Fibroblast of peridontal ligament (primary cell): Measurements from ENCODE around the gene FRMD4A.

Experiments
- DNase-seq: peaks from one replicate; pipeline ENCODE4 v3.0.0-alpha.2; 2010; ENCODE audit errors: extremely low read depth

Gene FRMD4A

DNA sequence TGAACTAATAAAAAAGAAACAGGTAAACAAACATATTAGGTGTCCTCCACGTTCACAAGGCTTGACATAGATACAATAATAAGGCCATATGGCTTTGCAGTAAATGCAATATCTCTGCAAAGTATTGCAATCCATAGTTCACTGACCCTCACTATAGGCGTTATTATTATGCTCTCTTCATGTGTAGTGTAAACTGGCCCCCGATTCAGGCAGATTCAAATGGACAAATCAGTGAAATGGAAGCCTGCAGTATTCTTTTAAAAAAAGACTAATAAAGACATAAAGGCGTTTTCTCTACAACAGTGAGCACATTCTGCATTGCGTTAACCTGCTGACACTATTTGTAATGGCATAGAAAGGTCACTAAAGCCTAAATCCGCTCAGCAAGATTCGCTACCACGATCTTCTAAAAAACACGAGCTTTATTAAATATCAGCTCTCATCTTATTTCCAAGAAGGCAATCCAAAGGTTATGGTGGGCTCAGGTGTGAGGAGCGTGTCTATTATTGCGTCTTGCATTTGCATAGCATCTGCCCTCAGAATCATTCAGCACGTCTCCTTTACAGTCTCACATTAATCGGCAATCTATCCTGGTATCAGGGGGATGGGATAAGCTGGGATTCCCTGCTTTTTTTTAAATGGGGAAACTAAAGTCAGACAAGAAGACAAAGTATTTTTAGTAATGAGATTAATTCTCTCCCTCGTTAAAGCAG, 36.2 kb downstream of the FRMD4A start:
- DNase-seq = no peak

DNA sequence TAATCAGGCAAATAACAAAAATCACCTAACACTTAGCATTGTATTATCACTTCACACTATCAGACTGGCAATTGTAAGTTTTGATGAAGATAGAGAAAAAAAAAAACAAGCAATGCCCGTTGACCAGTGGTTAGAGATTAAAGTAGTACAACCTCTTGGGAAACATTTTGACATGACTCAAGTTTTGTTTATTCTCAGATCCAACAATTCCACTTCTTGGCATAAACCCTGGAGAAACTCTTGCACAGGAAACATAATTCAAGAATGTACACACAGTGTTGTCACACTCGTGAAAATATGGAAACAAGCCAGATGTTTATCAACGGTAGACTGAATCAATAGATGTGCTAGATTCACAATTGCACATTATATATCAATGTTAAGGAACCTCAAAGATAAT, 37.2 kb downstream of the FRMD4A start:
- DNase-seq = peak; percentile 65

- no peak for DNase-seq
These were observed 39.4 kb downstream of the FRMD4A start for GRCh38 chr10:14291296-14291695.

DNA sequence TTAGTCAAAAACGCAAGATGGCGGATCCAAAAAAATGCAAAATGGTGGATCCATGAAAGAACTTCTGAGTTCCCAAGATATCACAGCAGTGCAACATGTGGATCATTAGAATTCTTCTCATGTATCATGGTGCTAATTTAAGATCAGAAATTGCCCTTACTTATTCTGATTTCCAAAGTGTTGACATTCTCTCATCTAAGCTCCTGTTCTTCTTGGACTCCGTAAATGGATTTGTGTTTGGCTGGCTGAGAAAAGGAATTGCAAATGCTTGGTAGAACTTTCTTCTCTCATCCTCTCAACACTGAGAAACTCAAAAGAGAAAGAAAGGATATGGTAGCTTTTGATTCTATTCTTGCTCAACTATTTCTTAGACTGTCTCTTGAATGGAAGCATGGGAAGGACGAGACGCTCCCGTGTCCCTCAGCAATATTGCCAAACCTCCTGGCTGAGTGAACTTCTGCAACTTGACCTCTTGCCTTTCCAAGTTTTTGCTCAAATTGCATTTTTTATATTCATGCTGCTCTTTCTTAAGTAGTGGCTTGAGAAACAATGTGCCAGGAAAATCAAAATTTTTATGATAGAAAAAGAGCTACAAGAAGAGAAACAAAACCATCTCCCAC, 44.7 kb downstream of the FRMD4A start:
- no peak for DNase-seq

- no peak for DNase-seq
These were observed 48.4 kb downstream of the FRMD4A start for GRCh38 chr10:14282276-14282675.

DNA sequence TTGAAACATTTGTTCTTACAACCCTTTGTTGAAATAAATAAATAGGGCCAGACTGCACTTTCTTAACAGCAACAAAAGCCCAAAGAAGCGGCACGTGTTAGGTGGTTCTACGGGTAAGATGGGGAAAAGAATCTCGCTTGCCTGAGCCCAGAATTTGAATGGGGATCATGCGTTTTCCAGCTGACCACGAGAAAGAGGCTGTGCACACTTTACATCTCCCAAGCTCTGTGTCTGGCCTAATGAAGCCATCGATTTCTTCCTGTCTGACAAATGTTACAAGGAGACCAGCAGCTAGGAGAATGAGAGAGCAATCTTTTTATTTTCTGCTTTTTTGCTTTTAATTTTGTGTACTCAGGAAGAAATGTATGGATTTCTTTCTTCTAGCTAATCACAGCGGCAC, 52.2 kb downstream of the FRMD4A start:
- no peak for DNase-seq

DNA sequence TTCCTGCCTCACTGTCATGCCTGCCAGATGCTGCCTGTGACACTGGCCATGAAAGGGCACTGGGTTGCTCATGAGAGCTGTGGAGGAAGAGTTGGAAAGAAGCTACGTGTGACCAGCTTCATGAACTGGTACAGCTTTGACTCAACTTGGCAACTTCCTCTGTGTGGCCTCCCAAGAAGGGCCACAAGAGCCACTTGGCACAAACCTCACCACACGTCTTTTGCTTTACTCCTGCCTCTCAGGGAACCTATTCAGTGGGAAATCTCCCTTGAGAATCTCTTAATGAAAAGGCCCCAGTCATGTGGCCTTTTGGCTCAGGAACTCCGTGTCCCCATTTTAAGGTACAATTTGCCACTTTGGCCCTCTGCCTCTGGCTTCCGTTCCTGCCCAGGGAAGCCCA, 54.5 kb downstream of the FRMD4A start:
- no peak for DNase-seq

GRCh38 chr10:14271621-14272020, 59.1 kb downstream of the FRMD4A start:
- no peak for DNase-seq

DNA sequence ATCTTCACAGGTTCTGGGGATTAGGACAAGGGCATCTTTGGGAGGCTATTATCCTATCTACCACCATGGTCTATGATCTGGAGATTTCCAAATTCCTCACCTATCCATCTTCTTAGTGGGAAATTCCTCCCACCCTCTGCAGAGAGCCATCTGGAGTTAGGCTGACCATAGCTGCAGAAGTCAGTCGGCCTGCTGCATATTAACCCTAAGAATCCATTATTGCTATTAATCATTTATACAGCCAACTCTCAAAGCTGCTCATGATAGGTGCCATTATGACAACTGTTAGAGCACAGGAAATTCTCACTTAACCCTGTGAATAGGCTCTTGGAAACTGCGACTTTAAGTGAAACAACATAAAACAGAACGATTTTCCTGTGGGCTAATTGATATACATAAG, 60.4 kb downstream of the FRMD4A start:
- DNase-seq = no peak

DNA sequence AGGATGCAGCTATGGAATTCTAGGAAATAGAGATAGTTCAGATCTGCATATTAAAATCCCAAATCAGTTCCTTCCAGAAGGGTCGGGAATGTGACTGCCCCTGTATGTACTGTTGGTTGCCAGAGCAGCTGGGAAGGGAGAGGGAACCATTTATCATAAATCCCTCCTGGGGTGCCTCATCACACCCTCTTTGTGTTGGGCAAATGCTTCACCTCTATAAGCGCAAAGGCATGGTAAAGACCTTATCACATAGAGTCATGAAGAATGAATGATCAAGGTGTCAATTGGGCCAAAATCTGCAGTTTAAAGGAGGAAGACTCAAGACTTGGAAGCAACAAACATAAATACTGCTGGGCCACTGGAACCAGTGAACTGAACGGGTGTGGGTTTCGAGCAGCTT, 65.0 kb downstream of the FRMD4A start:
- no peak for DNase-seq

- DNase-seq = no peak
These were observed 67.8 kb downstream of the FRMD4A start for GRCh38 chr10:14262836-14263425.

DNA sequence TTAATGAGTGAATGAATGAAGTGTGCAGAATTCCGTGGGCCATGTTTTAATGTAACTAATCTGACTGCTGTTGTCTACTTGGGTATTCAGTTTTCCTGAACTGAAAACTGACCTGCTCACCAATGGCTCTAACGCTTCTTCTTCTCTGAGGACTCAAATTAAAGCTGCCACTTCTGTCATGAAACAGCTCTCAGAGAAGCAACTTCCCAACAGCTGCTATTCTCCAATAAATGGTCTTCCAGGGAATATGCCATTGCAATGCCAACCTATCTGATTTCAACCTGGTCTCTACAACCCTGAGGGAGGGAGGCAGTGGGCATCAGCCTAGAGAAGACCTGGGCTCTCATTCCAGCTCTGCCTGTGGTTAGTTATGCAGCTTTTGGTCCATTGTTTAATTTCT, 69.4 kb downstream of the FRMD4A start:
- DNase-seq = no peak

- peak; percentile 99 for DNase-seq
These were observed 70.8 kb downstream of the FRMD4A start for GRCh38 chr10:14259696-14260566.

- DNase-seq = no peak
These were observed 76.4 kb downstream of the FRMD4A start for GRCh38 chr10:14254368-14254767.

DNA sequence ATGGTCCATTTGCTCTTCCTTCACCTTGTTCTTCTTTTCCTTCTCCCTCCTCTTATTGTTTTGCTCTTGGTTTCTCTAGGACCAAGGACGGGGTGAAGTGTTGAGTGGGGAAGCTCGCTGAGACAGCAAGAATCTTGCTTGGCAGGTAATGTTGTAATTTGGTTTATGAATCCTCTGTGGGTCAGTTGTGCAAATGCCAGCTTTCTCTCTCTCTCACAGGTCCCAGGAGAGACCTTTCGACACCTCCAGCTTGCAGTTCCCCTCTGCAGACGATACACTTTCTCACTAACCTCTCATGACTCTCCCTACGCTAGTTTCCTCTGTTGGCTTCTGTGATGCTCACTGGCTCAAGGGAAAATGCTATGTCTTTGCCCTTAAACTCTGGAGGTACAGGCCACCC, 77.0 kb downstream of the FRMD4A start:
- no peak for DNase-seq

DNA sequence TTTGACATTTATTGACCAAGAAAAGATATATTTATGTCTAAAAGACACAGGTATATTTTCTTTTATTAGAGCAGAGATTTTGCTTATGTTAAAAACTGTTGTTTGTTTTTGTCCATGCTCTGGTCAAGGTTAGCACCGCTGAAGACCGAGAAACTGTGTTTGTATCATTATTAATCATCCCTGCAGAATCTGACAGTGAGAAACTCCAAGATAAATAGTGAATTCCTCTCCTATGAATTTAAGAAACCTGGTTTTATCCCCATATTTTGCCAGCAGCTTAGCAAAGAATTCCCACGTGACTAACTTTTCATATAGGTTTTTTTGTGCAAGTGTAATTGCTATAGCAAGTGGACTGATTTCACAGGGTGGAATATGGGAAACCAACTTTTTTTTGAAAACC, 77.6 kb downstream of the FRMD4A start:
- peak; percentile 26 for DNase-seq

DNA sequence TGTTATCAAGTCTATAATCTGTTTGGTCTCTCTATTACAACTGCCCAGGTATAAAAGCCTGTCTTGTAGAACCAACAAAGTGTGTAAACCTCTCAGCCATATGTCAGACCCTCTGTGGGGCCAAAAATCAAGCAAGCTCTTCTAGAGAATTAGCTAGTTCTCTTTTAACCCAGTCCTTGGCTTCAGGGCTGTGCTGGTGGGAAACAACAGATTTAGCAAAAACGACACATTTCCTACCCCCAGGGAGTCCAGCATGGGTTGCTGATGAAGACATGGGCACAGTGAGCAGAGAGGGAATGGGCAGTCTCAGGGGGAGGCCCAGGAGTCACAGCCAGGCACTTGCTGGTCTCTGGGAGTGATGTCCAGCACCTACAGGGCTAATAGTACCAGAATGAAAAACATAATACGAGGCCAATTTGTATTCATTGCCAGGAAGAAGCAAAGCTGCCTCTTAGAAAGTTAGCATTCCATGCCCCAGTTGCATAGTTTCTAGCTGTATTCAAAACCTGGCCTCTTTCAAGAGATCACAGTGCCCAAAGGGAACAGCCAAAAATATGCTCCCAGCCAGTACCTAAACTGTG, 80.1 kb downstream of the FRMD4A start:
- no peak for DNase-seq

GRCh38 chr10:14247377-14248116, 83.2 kb downstream of the FRMD4A start:
- no peak for DNase-seq

GRCh38 chr10:14244801-14245211, 85.9 kb downstream of the FRMD4A start:
- DNase-seq = peak; percentile 32

GRCh38 chr10:14244147-14244546, 86.6 kb downstream of the FRMD4A start:
- DNase-seq = peak; percentile 22

GRCh38 chr10:14243221-14243620, 87.5 kb downstream of the FRMD4A start:
- no peak for DNase-seq
